Measurements from ENCODE around the gene FAM219B.

The FAM219B gene

DNA sequence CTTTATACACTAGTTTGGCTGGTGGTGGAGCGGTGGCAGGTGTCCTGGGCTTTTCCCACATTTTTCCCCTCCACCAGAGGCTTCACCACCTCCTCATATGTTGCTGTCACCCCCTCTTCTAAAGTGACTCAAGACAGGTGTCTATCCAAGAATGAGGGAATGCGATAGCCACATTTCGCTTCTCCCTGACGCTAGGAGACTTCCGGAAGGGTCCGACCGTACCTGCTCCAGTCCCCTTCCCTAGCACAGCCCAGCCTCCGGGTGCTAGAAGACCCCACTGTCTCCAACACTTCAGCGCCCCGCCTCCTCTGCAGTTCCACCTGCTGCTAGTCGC, 34.0 kb downstream of the FAM219B start:
- no peak for DNase-seq

DNA sequence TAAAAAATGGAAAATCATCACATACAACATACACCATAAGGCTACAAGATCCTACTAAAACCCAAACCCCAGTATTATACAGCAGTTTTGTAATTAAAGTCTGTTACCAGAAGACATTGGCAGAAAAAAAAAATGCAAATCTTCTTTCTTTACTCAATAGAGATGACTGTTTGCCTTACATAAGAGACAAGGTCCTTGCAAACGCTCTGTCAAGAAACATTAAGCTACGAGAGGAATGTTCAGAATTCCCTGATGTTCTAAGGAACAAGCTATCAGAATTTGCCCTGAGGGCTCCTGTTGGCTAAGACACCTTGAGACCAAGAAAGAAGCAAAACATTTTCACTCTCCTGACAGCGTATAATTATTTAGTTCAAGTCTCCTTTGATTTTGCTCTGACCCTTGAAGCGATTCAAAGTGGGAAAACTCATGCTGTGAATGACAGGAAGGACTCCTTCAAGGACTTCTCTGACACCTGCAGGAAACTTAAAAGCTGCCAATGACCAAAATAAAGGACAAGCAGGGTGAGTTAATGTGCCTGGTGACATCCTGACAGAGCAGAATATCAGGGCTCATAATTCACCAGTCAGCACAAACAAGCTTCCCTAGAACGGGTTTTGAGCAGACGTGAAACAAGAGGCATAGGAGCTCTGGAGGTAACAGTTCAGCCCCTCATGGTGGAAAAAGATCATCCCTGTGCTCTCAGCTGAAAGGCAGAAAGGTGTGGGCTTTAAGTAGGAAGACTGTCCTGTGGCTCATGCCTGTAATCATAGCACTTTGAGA, 36.0 kb downstream of the FAM219B start:
- no peak for DNase-seq

DNA sequence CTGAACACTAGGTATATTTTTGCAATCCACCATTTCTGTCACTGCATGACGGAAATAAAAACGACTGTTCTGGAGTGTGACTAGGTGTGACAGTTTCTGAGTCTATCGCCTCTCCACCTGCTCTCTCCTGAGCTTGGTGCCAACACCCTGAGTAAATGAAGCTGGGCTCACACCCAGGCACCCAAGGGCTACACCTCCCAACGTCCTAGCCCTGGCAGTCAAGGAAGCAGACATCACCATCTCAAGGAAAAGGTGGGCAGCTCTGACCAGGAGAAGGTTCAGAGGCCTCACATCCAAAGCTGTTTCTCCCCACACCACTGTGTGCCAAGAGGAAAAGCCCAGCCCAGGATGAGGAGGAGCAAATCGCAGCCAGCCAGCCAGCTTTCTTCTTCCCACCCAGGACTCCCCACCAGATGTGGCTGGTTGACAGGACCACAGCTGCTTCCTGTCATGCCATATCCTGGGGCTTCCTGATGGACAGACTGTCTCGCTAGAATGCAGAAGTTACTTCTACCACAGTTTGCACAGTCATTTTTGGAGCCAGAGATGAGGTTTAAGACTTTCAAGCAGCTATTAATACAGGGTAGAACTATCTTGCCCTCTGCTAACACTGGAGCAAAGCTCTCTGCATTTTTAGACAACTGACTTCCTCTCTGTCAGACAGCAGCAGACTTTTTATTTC, 36.8 kb downstream of the FAM219B start:
- no peak for DNase-seq

DNA sequence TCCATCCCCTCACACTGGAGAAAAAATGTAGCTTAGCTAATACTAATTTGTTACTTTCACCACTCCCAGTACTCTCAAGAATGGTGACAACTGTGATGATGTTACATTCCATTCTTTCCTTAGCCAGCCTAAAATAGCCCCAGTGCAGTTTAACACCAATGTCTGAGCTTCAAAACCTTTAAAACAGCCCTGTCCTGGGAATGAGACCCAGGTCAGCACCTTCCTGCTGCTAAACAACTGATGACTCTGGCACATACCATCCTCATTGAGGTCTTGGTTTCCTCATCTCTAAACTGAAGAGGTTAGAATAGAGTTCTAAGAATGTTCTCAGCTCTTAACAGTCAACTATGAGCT, 37.3 kb downstream of the FAM219B start:
- DNase-seq = no peak

DNA sequence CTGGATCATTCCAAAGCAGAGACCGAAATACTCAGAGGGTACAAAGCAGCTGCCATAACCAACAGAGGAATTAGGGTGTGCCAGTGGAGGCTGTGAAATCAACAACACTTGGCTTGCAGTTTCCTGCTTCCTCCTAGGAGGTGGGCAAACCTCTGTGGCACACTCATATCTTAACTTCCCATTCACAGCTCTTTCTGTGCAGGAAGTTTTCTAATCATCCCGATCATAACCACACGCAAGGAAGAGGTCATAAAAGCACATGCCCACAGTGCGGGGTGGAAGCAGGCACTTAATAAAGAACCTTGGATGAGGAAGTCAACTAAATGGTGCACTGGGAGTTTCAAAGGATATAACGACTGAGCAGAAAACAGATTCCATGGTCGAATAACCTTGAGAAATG, 38.6 kb downstream of the FAM219B start:
- no peak for DNase-seq

DNA sequence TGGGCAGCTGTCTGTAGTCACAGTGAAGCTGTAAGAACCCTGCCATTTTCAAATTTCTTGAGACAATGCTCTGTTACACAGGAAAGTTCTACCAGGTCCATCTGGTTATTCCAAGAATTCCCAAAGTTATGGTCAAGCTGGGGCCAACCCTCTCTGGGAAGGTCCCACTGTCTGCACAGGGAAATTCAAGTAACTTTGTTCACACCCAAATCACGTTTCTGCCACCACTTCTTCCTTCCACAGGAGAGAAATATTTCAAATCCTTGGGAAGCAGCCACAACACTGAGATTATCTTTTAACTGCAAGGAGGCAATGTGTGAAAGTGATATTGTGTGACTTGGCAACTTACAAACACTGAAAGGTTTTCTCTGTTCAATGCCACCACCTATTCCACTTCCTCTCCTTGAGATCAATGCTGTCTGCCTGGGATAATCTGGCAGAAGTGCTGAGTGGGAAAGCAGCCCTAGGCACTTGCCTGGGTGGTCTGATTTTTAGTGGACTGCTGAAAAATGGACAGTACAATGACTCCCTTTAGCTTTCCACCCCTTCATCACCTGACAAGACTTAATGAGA, 39.1 kb downstream of the FAM219B start:
- no peak for DNase-seq

DNA sequence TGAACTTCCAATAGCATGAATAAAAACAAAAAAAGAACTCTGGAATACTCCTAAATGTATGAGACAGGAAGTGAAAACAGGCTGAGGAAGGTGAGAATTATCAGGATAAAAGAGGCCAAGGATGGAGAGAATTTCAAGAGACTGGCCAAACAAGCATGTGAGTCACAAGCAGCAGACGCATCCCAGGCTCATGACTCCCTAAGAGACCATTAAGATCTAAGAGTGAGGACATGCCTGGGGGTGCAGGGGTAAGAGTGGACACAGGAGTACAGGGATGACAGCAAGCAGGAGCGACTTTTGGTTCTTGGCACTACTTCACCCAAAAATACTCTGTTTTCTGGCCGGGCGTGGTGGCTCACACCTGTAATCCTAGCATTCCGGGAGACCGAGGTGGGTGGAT, 40.6 kb downstream of the FAM219B start:
- DNase-seq = no peak

DNA sequence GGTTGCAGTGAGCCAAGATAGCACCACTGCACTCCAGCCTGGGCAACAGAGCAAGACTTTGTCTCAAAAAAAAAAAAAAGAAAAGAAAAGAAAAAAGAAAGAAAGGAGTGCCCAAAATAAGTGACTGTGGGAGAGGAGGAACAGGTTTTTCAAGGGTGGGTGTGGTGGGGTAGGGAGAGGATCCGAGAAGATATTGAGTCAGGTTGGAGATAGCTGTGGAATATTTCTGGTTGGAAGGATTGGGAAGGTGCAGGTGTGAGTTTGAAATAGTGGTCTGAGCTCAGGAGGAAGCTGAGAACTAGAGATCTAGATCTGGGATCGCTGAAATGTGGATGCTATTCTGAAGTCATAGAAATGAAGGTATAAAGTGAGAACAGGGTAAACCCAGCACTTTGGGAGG, 41.3 kb downstream of the FAM219B start:
- DNase-seq = no peak

DNA sequence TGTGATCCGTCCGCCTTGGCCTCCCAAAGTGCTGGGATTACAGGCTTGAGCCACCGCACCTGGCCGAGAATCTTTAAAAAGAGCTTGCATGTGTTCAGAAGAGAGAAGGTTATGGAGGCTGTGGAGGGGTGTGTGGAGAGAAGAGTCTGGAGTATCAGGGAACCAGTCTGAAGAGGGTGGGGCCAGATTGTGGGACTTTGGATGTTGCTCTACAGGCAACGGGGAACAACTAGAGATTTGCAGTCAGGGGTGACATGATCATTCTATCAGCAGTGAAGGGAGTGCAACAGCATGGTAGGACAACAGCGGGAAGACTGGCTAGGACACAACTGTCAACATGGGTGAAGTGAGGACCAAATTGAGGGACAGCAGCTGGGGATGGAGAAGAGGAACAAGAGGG, 42.4 kb downstream of the FAM219B start:
- no peak for DNase-seq

DNA sequence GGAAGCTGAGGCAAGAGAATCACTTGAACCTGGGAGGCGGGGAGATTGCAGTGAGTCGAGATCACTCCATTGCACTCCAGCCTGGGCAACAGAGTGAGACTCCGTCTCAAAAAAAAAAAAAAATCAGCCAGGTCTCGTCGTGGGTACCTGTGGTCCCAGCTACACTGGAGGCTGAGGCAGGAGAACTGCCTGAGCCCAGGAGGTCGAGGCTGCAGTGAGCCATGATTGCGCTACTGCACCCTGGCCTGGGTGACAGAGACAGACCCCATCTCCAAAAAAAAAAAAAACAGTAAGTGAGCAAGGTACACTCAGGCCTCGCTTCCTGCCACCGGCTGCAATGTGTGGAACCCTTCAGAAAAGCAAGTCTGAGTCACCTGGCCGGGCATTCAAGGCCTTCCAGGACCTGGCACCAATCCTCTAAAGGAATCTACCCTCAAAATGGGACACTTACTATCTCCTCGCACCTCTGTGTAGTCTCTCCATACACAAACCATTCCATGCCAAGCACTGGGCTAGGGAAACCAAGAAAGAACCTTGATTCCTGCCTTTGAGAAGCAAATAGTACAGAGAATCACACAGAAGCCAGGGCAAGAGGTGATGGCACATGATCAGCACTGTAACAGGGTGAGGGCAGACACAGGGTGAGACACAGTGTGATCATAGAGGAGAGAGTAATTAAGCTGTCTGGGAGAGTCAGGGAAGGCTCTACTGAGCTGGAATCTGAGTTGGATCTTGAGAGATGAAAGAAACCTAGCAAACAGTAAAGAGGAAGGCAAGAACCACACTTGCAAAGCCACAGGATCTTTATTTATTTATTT, 43.2 kb downstream of the FAM219B start:
- no peak for DNase-seq

DNA sequence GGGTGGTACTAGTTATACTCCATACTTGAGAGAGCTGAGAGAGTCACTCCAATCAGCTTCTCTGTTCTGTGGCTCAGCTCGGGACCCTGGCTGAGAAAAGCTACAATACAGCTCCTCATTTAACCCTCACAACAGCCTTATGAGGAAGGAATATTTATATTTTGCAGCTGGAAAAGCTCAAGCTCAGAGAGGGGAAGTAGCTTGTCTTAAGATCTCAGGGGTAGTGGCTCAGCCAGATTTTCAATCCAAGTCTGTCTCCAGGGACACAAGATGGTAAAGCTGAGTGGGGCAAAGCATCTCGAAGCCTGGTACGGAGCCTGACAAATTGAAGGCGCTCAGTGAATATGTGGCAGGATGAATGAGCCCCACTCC, 48.3 kb downstream of the FAM219B start:
- no peak for DNase-seq

DNA sequence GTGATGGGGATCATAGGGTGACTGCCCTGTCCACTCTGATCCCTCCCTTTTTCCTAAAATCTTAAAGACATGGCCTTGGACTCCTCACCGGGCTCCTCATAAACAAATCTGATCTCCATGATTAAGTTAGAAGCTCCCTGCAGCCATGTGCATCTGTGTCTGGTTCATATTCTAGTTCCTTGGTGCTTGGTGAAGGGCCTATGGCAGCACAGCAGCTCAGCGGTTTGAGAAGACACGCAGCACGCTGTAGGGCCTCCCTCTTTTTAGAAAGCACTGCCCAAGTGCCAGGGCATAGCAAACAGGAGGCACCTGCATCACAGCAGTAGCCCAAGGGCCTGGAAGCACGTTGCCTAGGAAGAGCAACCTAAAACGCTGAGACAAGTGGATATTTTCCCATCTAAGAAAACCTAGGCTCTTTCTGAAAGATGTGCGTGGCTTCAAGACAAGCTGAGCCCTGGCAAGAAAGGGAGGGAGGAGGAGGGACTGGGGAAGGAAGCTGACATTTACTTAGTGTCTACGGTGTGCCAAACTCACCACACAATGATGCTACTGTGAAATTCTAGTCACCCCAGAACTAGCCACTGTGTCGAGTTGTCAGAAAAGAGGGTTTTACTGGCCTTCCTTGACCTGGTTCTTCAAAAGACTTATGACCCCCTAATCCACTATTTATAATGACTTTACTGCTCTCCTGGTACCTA, 48.8 kb downstream of the FAM219B start:
- DNase-seq = no peak

DNA sequence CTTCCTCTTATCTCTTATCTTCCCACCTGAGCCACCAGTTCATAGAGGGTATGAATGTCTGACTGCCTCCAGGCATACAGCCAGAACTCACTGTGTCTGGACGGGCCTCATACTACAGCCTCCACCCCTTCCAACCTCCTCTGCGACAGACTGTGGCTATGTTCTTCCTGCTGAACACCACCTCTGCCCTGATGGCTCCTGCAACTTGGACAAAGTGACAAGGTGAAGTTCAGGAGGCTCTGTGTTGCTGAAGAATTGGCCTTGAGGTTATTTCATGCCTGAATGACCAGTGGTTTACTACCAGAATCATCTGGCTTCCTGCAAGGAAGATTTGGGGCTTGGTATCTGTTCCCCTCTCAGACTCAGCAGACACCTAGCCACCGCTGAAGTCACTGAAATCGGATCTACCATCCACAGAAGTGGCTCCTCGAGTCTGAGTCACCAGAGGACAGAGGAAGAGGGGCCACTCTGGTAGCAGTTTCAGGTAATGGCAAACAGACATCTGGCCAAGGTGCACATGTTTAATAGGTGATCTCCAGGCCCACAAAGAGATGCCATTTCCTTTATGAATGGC, 49.5 kb downstream of the FAM219B start:
- no peak for DNase-seq

DNA sequence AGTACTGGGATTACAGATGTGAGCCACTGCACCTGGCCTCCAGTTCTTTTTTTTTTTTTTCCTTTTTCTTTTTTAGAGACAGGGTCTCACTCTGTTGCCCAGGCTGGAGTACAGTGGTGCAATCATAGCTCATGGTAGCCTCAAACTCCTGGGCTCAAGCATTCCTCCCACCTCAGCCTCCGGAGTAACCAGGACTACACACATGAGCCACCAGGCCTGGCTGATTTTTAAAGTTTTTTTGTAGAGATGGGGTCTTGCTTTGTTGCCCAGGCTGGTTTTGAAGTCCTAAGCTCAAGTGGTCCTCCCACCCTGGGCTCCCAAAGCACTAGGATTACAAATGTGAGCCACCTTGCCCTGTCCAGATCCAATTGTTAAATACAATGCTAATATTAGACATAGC, 50.1 kb downstream of the FAM219B start:
- DNase-seq = no peak

DNA sequence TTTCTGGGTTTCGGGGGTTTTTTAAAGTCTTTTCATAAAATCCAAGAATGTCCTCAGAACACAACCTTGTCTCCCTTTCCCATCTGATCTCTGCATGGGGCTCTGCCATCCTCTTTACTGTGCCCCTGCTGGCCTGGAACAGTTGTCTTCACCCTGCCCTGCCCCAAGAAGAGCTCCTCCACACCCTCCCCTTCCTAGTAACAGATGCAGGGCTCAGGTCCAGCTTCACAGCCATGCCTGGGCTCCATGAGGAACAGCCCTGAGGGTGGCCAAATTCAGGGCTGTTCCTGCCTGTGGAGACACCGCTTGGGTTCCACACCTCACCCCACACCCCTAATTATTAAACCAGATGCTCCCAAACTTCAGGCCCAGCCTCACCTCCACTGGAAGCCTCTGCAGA, 50.8 kb downstream of the FAM219B start:
- DNase-seq = no peak

DNA sequence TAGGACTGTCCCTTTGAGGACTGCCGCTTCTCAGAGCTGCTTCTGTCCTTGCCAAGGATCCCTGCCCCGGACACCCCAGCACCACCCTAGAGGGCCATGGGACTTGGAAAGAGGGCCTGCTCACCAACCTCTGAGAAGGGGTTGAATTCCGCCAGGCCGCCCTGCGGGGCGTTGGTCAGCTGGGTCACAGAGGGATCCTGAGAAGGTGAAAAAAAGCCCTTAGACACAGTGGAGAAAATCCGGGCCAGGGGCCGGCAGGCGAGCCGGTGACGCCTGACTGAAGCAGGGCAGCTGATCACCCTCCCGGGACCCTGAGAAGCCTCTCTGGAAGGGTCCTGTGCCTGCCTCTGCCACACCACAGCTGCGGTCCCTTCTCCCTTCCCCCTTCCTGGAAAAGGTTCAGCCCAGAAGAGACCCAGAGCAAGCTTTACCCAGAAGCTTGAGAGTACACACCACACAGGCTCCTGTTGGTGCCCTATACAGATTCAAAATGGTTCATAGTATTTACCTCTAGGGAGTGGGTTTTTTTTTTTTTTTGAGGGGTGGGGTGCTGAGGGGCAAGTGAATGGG, 52.1 kb downstream of the FAM219B start:
- no peak for DNase-seq

DNA sequence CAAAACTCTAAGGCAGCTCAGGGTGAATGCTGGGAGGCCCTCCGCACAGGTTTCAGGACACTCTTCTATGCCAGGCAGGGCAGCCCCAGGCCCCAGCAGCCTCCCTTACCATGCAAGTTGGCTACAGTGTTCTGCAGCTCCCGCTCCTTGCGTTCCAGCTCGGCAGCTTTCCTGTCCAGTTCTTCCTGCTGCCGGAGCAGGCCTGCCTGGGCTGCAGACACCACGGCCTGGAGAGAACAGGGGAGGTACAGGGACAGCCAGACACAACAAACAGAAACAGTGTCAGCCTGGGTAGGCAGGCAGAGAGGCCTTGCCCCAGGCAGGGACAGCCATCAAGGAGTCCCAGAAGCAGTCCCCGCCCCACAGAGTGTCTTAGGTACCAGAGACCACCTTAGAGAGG, 54.7 kb downstream of the FAM219B start:
- DNase-seq = no peak

DNA sequence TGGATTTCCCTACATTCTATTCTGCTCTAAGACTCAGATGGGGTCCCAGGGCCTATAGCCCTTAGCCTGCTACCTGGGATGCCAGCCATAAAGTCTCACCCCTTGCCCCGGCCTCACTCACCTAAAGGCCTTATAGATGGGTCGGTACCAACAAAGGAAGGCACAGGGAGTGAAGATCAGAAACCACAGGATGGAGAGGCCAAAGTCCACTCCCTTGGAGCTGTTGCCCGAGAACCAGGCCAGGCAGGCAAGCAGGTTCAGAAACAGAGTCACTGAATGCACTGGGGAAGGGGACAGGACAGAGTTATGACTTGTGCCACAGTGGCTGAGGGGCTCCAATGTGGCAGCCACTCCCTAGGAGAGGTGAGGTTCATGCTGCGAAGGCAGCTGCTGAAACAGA, 56.3 kb downstream of the FAM219B start:
- no peak for DNase-seq
